ENCODE measurements around the gene PTPRG.

Gene PTPRG

DNA sequence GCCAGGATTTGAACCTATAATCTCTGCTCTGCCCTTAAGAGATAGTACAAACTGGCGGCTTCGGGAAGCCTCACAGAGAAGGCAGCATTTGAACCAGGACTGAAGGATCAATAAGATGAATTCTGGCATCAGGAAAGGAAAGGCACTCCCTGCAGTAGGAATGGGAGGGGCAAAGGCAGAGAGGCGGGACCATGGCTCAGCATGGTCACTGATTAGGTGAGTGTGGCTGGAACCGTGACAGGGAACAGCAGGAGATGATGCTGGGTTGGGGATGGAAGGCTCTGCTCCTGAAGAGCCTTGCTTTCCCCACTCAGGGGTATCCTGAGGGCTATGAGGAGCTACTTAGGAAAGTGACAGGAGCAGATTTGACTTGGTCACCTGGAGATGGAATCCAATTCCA lies 653.5 kb downstream of the PTPRG start:
- ATAC-seq (replicated peaks) (no peak), DNase-seq (no peak)
- Mint-ChIP-seq H3K36me3 (ENCODE audit: insufficient read depth) (no peaks in the 10 kb centered on the region), H3K4me1 (ENCODE audit: low read depth in 2 of 2) (peaks cover 0 to 4% of the 10 kb centered on the region in 2 donors), H3K27me3 (peaks cover 0 to 7% of the 10 kb centered on the region in 2 donors), H3K27ac (no peak overlapping the region), H3K4me3 (no peak overlapping the region), H3K9me3 (no peaks in the 10 kb centered on the region)

DNA sequence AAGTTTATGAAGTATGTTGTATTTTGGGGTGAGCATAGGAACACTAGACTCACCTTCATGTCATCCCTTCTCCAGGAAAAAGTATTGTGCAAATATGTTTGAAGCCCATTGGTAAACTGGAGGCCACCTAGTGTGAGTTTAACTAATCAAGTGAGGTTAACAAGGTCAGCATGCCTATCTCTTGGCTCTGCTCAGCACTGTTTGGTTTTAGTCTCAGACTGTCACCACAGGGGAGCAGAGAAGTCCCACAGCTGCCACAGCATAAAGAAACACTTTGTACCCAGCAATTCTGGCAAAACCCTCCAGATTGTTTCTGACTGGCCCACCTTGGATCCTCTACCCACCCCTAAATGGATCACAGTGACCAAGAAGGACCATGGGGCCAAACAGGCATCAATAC lies 659.2 kb downstream of the PTPRG start:
- Mint-ChIP-seq H3K9me3 (peaks cover 0 to 5% of the 10 kb centered on the region in 2 donors), H3K27me3 (peaks cover 0 to 7% of the 10 kb centered on the region in 2 donors), H3K27ac (no peak overlapping the region), H3K4me1 (ENCODE audit: low read depth in 2 of 2) (no peaks in the 10 kb centered on the region), H3K36me3 (ENCODE audit: insufficient read depth) (no peaks in the 10 kb centered on the region), H3K4me3 (no peak overlapping the region)
- no peak for ATAC-seq (replicated peaks)
- DNase-seq: no peak

DNA sequence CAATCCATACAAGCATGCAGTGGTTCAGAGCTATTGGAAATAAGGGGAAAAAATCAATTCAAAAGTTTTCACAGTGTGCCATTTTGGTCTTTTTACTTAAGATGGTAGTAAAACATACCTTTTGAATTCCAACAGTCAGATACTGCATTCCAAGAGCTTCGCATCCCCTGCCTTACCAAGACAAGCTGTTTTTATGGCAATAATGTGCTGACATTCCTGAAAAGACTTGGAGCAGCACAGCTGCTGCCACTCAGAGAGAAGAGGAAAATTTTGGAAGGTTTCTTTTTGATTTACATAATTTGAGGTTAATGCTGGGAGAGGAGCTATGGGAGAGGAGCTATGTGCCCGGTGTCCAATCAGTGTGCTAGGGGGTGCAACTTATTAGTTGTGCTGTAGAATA lies 663.7 kb downstream of the PTPRG start:
- H3K27me3 Mint-ChIP-seq: no peaks in the 10 kb centered on the region
- peaks cover 2 to 5% of the 10 kb centered on the region in 2 donors for H3K9me3 Mint-ChIP-seq
- no peak overlapping the region for H3K4me3 Mint-ChIP-seq
- no peak for ATAC-seq (replicated peaks)
- no peak overlapping the region for H3K27ac Mint-ChIP-seq
- no peak for DNase-seq
- no peaks in the 10 kb centered on the region for H3K4me1 Mint-ChIP-seq (ENCODE audit: low read depth in 2 of 2)
- H3K36me3 Mint-ChIP-seq (ENCODE audit: insufficient read depth): no peaks in the 10 kb centered on the region

- Mint-ChIP-seq H3K27ac (no peak overlapping the region), H3K4me1 (ENCODE audit: low read depth in 2 of 2) (no peaks in the 10 kb centered on the region)
Observed at GRCh38 chr3:62226601-62227339, 665.4 kb downstream of the PTPRG start.

GRCh38 chr3:62228467-62228866 lies 667.1 kb downstream of the PTPRG start:
- no peak for ATAC-seq (replicated peaks)
- no peak overlapping the region for H3K4me3 Mint-ChIP-seq

More at GRCh38 chr3:62226601-62227339, 665.4 kb downstream of the PTPRG start:
- no peak overlapping the region for H3K4me3 Mint-ChIP-seq
- no peak for DNase-seq
- no peaks in the 10 kb centered on the region for H3K36me3 Mint-ChIP-seq (ENCODE audit: insufficient read depth)
- no peak for ATAC-seq (replicated peaks)
- H3K9me3 Mint-ChIP-seq: peaks cover 2 to 5% of the 10 kb centered on the region in 2 donors
- H3K27me3 Mint-ChIP-seq: no peaks in the 10 kb centered on the region

GRCh38 chr3:62229211-62229610 lies 667.8 kb downstream of the PTPRG start:
- no peak for ATAC-seq (replicated peaks)
- Mint-ChIP-seq H3K36me3 (ENCODE audit: insufficient read depth) (no peaks in the 10 kb centered on the region), H3K4me1 (ENCODE audit: low read depth in 2 of 2) (no peaks in the 10 kb centered on the region), H3K9me3 (peaks cover 0 to 2% of the 10 kb centered on the region in 2 donors), H3K27ac (no peak overlapping the region), H3K27me3 (no peaks in the 10 kb centered on the region), H3K4me3 (no peak overlapping the region)
- DNase-seq: no peak

More at GRCh38 chr3:62228467-62228866, 667.1 kb downstream of the PTPRG start:
- Mint-ChIP-seq H3K4me1 (ENCODE audit: low read depth in 2 of 2) (no peaks in the 10 kb centered on the region), H3K27me3 (no peaks in the 10 kb centered on the region), H3K9me3 (peaks cover 0 to 2% of the 10 kb centered on the region in 2 donors), H3K27ac (no peak overlapping the region), H3K36me3 (ENCODE audit: insufficient read depth) (no peaks in the 10 kb centered on the region)
- no peak for DNase-seq

GRCh38 chr3:62229908-62230307 lies 668.5 kb downstream of the PTPRG start:
- no peak overlapping the region for H3K4me3 Mint-ChIP-seq
- H3K4me1 Mint-ChIP-seq (ENCODE audit: low read depth in 2 of 2): no peaks in the 10 kb centered on the region
- no peaks in the 10 kb centered on the region for H3K36me3 Mint-ChIP-seq (ENCODE audit: insufficient read depth)
- H3K27ac Mint-ChIP-seq: no peak overlapping the region
- peaks cover 0 to 2% of the 10 kb centered on the region in 2 donors for H3K9me3 Mint-ChIP-seq
- no peaks in the 10 kb centered on the region for H3K27me3 Mint-ChIP-seq
- no peak for ATAC-seq (replicated peaks)
- no peak for DNase-seq

- H3K9me3 Mint-ChIP-seq: no peaks in the 10 kb centered on the region
- no peaks in the 10 kb centered on the region for H3K36me3 Mint-ChIP-seq (ENCODE audit: insufficient read depth)
- DNase-seq: no peak
- no peak overlapping the region for H3K4me3 Mint-ChIP-seq
- no peak for ATAC-seq (replicated peaks)
- H3K27ac Mint-ChIP-seq: no peak overlapping the region
- H3K27me3 Mint-ChIP-seq: no peaks in the 10 kb centered on the region
- H3K4me1 Mint-ChIP-seq (ENCODE audit: low read depth in 2 of 2): no peaks in the 10 kb centered on the region
Observed at GRCh38 chr3:62233065-62233464, 671.7 kb downstream of the PTPRG start.

- ATAC-seq (replicated peaks) (no peak), DNase-seq (no peak)
- Mint-ChIP-seq H3K4me1 (ENCODE audit: low read depth in 2 of 2) (no peaks in the 10 kb centered on the region), H3K27ac (no peak overlapping the region), H3K9me3 (no peaks in the 10 kb centered on the region), H3K36me3 (ENCODE audit: insufficient read depth) (no peaks in the 10 kb centered on the region), H3K27me3 (no peaks in the 10 kb centered on the region), H3K4me3 (no peak overlapping the region)
Observed at GRCh38 chr3:62236016-62236415, 674.6 kb downstream of the PTPRG start.

DNA sequence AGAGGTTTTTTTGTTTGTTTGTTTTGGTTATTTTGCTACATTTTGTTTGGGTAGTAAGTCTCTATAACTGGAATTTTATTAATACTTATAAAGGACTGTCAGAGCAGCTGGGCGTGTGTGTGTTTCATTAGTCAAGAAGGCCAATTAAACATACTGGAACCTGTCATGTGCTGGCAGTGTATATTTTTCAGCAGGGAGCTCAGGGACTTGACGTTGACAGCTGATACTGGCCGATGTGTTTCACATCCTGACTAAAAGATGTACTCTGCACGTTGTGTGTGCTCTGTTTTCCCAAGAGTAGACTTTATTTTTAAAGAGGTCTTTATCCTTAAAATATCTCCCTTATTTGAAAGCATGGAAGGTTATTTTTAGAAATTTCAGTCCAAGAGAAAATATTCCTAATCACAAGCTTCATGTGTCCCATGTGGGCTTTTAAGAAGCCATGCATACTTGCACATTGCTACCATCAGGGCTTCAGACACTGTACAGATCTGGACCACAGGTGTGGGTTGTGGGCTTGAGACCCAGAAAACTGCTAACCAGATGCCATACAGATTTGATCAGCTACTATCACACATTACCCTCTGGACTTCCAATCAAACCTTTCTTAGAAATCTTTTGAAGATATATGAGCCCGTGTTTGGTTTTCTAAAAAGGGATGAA lies 676.0 kb downstream of the PTPRG start:
- H3K4me3 Mint-ChIP-seq: no peak overlapping the region
- no peaks in the 10 kb centered on the region for H3K27me3 Mint-ChIP-seq

DNA sequence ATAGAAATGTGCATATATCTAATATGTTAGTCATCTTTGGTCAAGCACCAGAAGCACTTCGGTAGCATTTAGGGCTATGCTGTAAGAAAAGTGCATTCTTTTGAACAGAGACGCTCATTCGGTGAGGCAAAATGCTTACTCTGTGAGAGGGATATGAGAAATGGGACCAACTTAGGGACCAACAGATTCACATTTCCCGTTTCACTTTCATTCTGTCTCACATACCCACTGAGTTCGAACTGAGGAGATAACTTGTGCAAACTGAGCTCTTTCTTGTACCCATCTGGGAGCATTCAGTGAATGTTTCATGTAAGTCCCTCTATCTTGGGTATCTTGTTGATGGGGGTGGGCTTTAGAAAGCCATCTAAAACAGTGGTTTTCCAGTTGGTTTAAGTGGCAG lies 676.6 kb downstream of the PTPRG start:
- peaks cover 5% of the 10 kb centered on the region for H3K36me3 Mint-ChIP-seq (ENCODE audit: insufficient read depth)
- peak overlapping the region in 1 of 2 donors; percentile 45 for H3K27ac Mint-ChIP-seq
- ATAC-seq (replicated peaks): no peak
- H3K4me3 Mint-ChIP-seq: peak overlapping the region in 1 of 2 donors; percentile 32
- H3K4me1 Mint-ChIP-seq (ENCODE audit: low read depth in 2 of 2): no peaks in the 10 kb centered on the region
- H3K27me3 Mint-ChIP-seq: no peaks in the 10 kb centered on the region
- no peaks in the 10 kb centered on the region for H3K9me3 Mint-ChIP-seq
- no peak for DNase-seq

More for the DNA sequence above, 676.0 kb downstream of the PTPRG start:
- H3K4me1 Mint-ChIP-seq (ENCODE audit: low read depth in 2 of 2): no peaks in the 10 kb centered on the region
- no peaks in the 10 kb centered on the region for H3K9me3 Mint-ChIP-seq
- H3K36me3 Mint-ChIP-seq (ENCODE audit: insufficient read depth): no peaks in the 10 kb centered on the region
- DNase-seq: no peak
- peak overlapping the region in 1 of 2 donors; percentile 45 for H3K27ac Mint-ChIP-seq
- ATAC-seq (replicated peaks): no peak

DNA sequence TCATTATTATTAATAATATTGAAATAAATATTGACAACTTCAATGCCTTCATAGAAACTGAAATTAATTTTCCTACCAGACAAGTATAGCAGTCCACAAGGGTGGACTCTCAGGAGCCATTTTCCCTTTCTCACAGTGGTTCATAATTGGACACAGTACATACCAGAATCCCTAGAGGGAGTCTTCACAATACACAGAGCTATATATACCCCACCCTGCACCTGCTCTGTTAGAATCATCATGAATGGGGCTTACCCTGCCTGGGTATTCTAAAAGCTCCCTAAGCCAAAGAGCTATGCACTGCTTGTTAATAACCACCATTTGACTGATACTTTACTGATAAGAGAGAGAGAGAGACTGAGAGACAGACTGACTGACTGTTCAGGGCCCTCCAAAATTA lies 677.1 kb downstream of the PTPRG start:
- H3K9me3 Mint-ChIP-seq: no peaks in the 10 kb centered on the region
- peak overlapping the region in 1 of 2 donors; percentile 32 for H3K4me3 Mint-ChIP-seq
- H3K36me3 Mint-ChIP-seq (ENCODE audit: insufficient read depth): peaks cover 5% of the 10 kb centered on the region
- H3K27ac Mint-ChIP-seq: no peak overlapping the region
- no peaks in the 10 kb centered on the region for H3K27me3 Mint-ChIP-seq
- H3K4me1 Mint-ChIP-seq (ENCODE audit: low read depth in 2 of 2): no peaks in the 10 kb centered on the region
- ATAC-seq (replicated peaks) (no peak), DNase-seq (no peak)

- Mint-ChIP-seq H3K27ac (no peak overlapping the region), H3K36me3 (ENCODE audit: insufficient read depth) (peaks cover 5% of the 10 kb centered on the region), H3K4me3 (no peak overlapping the region), H3K27me3 (no peaks in the 10 kb centered on the region), H3K4me1 (ENCODE audit: low read depth in 2 of 2) (no peaks in the 10 kb centered on the region), H3K9me3 (no peaks in the 10 kb centered on the region)
- DNase-seq (no peak), ATAC-seq (replicated peaks) (no peak)
Observed at GRCh38 chr3:62241279-62241678, 679.9 kb downstream of the PTPRG start.

Measured in effector memory CD8-positive, alpha-beta T cell (primary cell).